ENCODE data around the gene GOLGA6L2.

DNA sequence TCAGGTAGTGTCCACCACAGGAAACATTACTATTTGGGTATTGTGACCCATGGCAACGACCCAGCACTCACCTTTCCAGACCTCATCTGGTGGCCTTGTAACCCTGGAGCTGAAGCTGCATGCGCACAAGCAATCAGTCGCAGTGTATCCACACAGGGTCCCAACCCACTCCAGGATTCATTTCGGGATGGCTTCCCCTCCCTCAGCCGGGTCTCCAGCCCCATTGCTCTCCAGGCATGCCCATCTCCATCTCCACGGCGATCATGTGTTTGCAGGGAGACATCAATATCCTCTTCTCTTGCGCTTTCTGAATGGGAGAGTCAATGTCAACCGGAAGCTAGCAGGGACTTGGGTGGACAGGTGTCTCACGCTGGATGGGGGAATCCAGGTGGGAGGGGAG, 35.2 kb downstream of the GOLGA6L2 start:
- TF ChIP-seq, protein P1, sequence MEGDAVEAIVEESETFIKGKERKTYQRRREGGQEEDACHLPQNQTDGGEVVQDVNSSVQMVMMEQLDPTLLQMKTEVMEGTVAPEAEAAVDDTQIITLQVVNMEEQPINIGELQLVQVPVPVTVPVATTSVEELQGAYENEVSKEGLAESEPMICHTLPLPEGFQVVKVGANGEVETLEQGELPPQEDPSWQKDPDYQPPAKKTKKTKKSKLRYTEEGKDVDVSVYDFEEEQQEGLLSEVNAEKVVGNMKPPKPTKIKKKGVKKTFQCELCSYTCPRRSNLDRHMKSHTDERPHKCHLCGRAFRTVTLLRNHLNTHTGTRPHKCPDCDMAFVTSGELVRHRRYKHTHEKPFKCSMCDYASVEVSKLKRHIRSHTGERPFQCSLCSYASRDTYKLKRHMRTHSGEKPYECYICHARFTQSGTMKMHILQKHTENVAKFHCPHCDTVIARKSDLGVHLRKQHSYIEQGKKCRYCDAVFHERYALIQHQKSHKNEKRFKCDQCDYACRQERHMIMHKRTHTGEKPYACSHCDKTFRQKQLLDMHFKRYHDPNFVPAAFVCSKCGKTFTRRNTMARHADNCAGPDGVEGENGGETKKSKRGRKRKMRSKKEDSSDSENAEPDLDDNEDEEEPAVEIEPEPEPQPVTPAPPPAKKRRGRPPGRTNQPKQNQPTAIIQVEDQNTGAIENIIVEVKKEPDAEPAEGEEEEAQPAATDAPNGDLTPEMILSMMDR (conservative IDR thresholded peaks at IDR 0.05 in 1 of 2, IDR thresholded peaks at IDR 0.05 in 1 of 2; ENCODE audit: extremely low read depth in 1 of 2, insufficient read depth in 1 of 2, low read depth in 1 of 2, low read length in 2 of 2) = no peak
- no peak for TF ChIP-seq EZH2 (IDR thresholded peaks at IDR 0.05; ENCODE audit: borderline replicate concordance, low read length)
